ENCODE data around the gene BBS12. TPM values are rescaled to one million over a fixed set of nuclear protein-coding genes. Genes with fewer than 3 reads are reported as not detected.
A peak's percentile ranks its signal among the peaks of the same experiment; 100 is the strongest.

BBS12 gene
- total and polyA plus RNA-seq, 11 donors = 1.1 to 11.9 (median 6.8) TPM

DNA sequence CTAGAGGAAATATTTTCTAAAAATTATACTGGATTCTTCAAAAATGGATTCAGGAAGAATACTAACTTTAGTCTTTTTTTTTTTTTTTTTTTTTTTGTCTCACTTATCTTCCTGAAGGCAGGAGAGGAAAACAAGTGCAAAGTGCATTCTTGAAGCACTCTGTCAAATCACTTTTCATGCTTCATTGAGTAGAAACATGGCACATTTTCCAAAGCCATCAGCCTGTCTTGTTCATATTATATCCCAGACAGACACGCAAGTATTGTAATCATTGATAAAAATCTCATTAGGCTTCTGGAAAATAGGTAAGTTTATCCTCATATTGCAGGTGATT lies 1.2 kb downstream of the BBS12 start:
- ATAC-seq (no peak), DNase-seq (no peak)
- Histone ChIP-seq H3K4me3 (peak overlapping the region in 8 of 12 donors; percentile 4 to 89 (median 82)), H3K9me3 (peaks cover 0 to 12% (median 0%) of the 10 kb centered on the region in 12 donors), H3K36me3 (peaks cover 0 to 6% (median 0%) of the 10 kb centered on the region in 9 donors), H3K27me3 (no peaks in the 10 kb centered on the region), H3K27ac (peak overlapping the region in 3 of 12 donors; percentile 23 to 89 (median 29)), H3K4me1 (peaks cover 0 to 21% (median 11%) of the 10 kb centered on the region in 12 donors)
- TF ChIP-seq, protein P1, sequence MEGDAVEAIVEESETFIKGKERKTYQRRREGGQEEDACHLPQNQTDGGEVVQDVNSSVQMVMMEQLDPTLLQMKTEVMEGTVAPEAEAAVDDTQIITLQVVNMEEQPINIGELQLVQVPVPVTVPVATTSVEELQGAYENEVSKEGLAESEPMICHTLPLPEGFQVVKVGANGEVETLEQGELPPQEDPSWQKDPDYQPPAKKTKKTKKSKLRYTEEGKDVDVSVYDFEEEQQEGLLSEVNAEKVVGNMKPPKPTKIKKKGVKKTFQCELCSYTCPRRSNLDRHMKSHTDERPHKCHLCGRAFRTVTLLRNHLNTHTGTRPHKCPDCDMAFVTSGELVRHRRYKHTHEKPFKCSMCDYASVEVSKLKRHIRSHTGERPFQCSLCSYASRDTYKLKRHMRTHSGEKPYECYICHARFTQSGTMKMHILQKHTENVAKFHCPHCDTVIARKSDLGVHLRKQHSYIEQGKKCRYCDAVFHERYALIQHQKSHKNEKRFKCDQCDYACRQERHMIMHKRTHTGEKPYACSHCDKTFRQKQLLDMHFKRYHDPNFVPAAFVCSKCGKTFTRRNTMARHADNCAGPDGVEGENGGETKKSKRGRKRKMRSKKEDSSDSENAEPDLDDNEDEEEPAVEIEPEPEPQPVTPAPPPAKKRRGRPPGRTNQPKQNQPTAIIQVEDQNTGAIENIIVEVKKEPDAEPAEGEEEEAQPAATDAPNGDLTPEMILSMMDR (IDR thresholded peaks at IDR 0.05) = no peak
- TF ChIP-seq POLR2A (IDR thresholded peaks at IDR 0.05) = no peak
- intact Hi-C loops (cut with DNase I) = loop anchor here in 3 of 10 donors (5.0 kb wide), 1 partner anchor 189 kb away; the partner anchor contains the start of gene NUDT6 (in 3 of the 3)
- 87 to 95% (median 93%) methylated on average over 1 of the region's 1 CpG for WGBS, 4 donors

DNA sequence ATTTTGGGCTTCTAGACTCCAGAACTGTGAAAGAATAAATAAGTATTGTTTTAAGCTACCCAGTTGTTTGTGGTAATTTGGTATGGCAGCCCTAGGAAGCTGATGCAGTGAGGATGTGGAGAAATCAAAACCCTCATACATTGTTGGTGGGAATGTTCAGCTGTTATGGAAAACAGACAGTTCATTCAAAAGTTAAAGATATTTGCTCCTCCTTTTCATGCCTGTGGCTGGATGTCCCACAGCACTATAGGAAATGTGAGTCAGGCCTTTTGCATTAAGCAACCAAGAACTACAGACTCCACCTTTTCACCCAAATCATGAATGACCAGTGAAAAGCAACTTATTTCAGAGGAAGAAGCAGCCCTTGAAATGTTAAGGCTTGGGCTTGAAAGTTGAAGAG lies 6.7 kb downstream of the BBS12 start:
- Histone ChIP-seq H3K27ac (no peak overlapping the region), H3K4me1 (peaks cover 0 to 12% (median 0%) of the 10 kb centered on the region in 12 donors), H3K4me3 (no peak overlapping the region), H3K27me3 (no peaks in the 10 kb centered on the region), H3K9me3 (peaks cover 0 to 12% (median 0%) of the 10 kb centered on the region in 12 donors), H3K36me3 (peaks cover 0 to 28% (median 18%) of the 10 kb centered on the region in 9 donors)
- ATAC-seq (no peak), DNase-seq (no peak)
- intact Hi-C loops (cut with DNase I) = no loop called here
- TF ChIP-seq, protein P1 (IDR thresholded peaks at IDR 0.05) = no peak
- no peak for TF ChIP-seq POLR2A (IDR thresholded peaks at IDR 0.05)

DNA sequence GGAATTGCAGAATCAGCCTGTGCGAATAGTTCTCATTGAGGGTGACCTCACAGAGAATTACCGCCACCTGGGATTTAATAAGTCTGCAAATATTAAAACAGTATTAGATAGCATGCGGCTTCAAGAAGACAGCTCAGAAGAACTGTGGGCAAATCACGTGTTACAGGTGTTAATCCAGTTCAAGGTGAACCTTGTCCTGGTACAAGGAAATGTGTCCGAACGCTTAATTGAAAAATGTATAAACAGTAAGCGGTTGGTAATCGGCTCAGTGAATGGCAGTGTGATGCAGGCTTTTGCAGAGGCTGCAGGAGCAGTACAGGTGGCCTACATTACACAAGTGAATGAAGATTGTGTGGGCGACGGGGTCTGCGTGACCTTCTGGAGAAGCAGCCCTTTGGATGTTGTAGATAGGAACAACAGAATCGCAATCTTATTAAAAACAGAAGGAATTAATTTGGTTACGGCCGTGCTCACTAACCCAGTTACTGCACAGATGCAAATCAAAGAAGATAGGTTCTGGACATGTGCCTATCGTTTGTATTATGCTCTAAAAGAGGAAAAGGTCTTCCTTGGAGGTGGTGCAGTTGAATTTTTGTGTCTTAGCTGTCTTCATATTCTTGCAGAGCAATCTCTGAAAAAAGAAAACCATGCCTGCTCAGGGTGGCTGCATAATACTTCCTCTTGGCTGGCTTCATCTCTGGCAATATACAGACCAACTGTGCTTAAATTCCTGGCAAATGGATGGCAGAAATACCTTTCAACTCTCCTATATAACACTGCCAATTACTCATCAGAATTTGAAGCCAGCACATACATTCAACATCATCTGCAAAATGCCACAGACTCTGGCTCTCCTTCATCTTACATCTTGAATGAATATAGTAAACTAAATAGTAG lies 10.7 kb downstream of the BBS12 start:
- WGBS, 4 donors = 89 to 97% (median 89%) methylated on average over 15 of the region's 15 CpGs
- ATAC-seq = no peak
- no peak for TF ChIP-seq POLR2A (IDR thresholded peaks at IDR 0.05)
- TF ChIP-seq, protein P1 (IDR thresholded peaks at IDR 0.05) = no peak

DNA sequence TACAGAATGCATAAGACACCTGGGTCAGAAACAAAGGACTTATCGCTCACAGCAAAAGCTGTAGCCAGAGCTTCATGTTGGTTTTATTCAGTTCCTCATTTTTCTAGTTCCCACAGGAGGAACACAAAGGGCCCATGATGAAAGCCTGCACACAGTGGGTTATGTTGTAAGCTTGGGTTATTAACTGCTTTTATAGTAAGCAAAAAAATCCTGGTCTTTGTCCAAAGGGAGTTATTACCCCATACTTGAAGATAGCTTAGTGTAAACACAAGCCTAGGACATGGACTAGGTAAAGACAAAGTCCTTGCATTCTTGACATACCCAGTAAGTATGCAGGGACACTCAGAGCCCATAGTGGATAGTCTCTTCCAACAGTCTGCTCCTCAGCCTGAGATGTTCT lies 11.7 kb downstream of the BBS12 start:
- H3K36me3 ChIP-seq = peaks cover 0 to 28% (median 18%) of the 10 kb centered on the region in 9 donors
- no peaks in the 10 kb centered on the region for H3K27me3 ChIP-seq
- TF ChIP-seq POLR2A (IDR thresholded peaks at IDR 0.05) = no peak
- TF ChIP-seq, protein P1 (IDR thresholded peaks at IDR 0.05) = no peak
- H3K4me3 ChIP-seq = no peak overlapping the region
- no peak overlapping the region for H3K27ac ChIP-seq
- peak in 1 of 4 donors; percentile 44 for ATAC-seq
- DNase-seq = no peak
- no peaks in the 10 kb centered on the region for H3K9me3 ChIP-seq
- 51 to 94% (median 64%) methylated on average over 1 of the region's 1 CpG for WGBS, 4 donors
- H3K4me1 ChIP-seq = peaks cover 0 to 32% (median 0%) of the 10 kb centered on the region in 12 donors
- intact Hi-C loops (cut with DNase I) = no loop called here

More for the DNA sequence above, 10.7 kb downstream of the BBS12 start:
- intact Hi-C loops (cut with DNase I) = no loop called here
- Histone ChIP-seq H3K27me3 (no peaks in the 10 kb centered on the region), H3K4me3 (no peak overlapping the region), H3K4me1 (peaks cover 0 to 32% (median 0%) of the 10 kb centered on the region in 12 donors), H3K36me3 (peaks cover 0 to 28% (median 18%) of the 10 kb centered on the region in 9 donors), H3K27ac (no peak overlapping the region), H3K9me3 (no peaks in the 10 kb centered on the region)
- DNase-seq = no peak

Measured in heart left ventricle (tissue), 16 donors.